ENCODE measurements around the gene ADAM20. TPM values are rescaled to one million over a fixed set of nuclear protein-coding genes. Genes with fewer than 3 reads are reported as not detected.

Gene ADAM20
- total RNA-seq, 1 donor from 2014 or later: 4.6 TPM

- no peak for TF ChIP-seq CTCF (IDR thresholded peaks at IDR 0.05)
- H3K9me3 ChIP-seq: peaks cover 0 to 19% of the 10 kb centered on the region in 2 donors
- no peaks in the 10 kb centered on the region for H3K4me1 ChIP-seq
- H3K27me3 ChIP-seq: no peaks in the 10 kb centered on the region
- H3K27ac ChIP-seq: no peak overlapping the region
- intact Hi-C loops (cut with DNase I): no loop called here
- H3K4me3 ChIP-seq: no peak overlapping the region
- peaks cover 0 to 21% of the 10 kb centered on the region in 2 donors for H3K36me3 ChIP-seq
- DNase-seq (ENCODE audit: low spot score in 2 of 2): no peak
These were observed 4.4 kb downstream of the ADAM20 start for GRCh38 chr14:70530417-70530816.

DNA sequence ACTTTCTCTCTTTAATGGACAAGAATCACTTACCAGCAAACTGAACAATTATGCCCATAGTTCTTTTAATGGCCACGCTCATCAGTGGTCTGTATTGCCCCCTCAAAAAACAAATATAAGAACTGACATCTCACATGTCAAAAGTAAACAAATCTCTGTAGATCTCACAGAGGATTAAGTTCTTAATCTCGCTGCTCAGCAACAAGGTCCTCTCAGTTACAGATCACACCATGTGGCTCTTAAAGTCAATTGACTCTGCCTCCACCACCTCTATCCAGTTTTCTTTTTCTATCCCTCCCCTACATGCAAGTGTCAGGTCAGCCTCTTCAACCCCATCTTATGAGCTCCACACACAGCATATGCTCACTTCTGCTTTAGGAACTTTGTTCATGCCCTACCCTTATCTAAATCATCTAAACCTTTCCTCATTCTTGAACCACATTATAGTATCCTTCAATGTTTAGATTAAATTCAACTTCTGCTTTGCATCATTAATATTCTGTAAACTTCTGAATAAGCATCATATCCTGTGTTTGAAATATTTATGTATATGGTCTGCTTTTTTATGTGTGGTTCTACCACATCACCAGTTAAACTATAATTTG lies 7.2 kb downstream of the ADAM20 start:
- H3K4me3 ChIP-seq: no peak overlapping the region
- TF ChIP-seq CTCF (IDR thresholded peaks at IDR 0.05): no peak
- H3K27ac ChIP-seq: no peak overlapping the region
- no peaks in the 10 kb centered on the region for H3K27me3 ChIP-seq
- H3K36me3 ChIP-seq: peaks cover 6 to 29% of the 10 kb centered on the region in 2 donors
- intact Hi-C loops (cut with DNase I): no loop called here
- peaks cover 0 to 12% of the 10 kb centered on the region in 2 donors for H3K9me3 ChIP-seq
- no peaks in the 10 kb centered on the region for H3K4me1 ChIP-seq
- DNase-seq (ENCODE audit: low spot score in 2 of 2): no peak

DNA sequence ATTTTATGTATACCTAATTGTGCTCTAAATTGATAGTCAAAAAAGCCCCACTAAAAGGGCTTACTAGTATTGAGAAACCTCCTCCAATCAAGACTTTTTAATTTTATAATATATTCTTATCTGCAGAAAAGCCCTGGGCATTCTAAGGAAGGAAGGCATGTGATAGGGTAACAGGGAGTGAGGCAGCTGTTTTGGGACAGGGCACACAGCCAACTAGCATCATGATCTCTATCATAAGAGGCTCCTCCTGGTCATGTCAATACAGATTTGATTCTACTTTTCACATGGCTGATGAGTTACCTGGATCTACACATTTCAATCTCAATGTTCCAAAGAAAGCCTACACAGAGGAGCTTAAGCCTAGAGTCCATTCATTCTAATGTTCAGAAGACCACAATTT lies 9.1 kb downstream of the ADAM20 start:
- DNase-seq (ENCODE audit: low spot score in 2 of 2): no peak
- H3K9me3 ChIP-seq: peaks cover 0 to 4% of the 10 kb centered on the region in 2 donors
- H3K27ac ChIP-seq: no peak overlapping the region
- H3K4me3 ChIP-seq: no peak overlapping the region
- no peaks in the 10 kb centered on the region for H3K4me1 ChIP-seq
- intact Hi-C loops (cut with DNase I): no loop called here
- TF ChIP-seq CTCF (IDR thresholded peaks at IDR 0.05): no peak
- H3K36me3 ChIP-seq: peaks cover 6 to 22% of the 10 kb centered on the region in 2 donors
- no peaks in the 10 kb centered on the region for H3K27me3 ChIP-seq

- peaks cover 3% of the 10 kb centered on the region in 2 donors for H3K9me3 ChIP-seq
- no peak overlapping the region for H3K27ac ChIP-seq
- no peak for DNase-seq (ENCODE audit: low spot score in 2 of 2)
- H3K4me1 ChIP-seq: no peaks in the 10 kb centered on the region
- H3K4me3 ChIP-seq: no peak overlapping the region
- no peaks in the 10 kb centered on the region for H3K27me3 ChIP-seq
- no peak for TF ChIP-seq CTCF (IDR thresholded peaks at IDR 0.05)
- intact Hi-C loops (cut with DNase I): no loop called here
- H3K36me3 ChIP-seq: no peaks in the 10 kb centered on the region
These were observed 19.0 kb downstream of the ADAM20 start for GRCh38 chr14:70515811-70516210.

- no peaks in the 10 kb centered on the region for H3K36me3 ChIP-seq
- intact Hi-C loops (cut with DNase I): no loop called here
- no peak for DNase-seq (ENCODE audit: low spot score in 2 of 2)
- no peaks in the 10 kb centered on the region for H3K4me1 ChIP-seq
- H3K27me3 ChIP-seq: no peaks in the 10 kb centered on the region
- TF ChIP-seq CTCF (IDR thresholded peaks at IDR 0.05): no peak
- H3K9me3 ChIP-seq: peaks cover 0 to 8% of the 10 kb centered on the region in 2 donors
- H3K4me3 ChIP-seq: no peak overlapping the region
- H3K27ac ChIP-seq: no peak overlapping the region
These were observed 20.4 kb downstream of the ADAM20 start for GRCh38 chr14:70514168-70515069.
